HG03280 (cell line): ENCODE measurements around the gene TMEM59.
"Not testable (repeated sequence)": the region's sequence is repeated elsewhere in the genome, so short reads cannot be mapped to it uniquely, and the experiment has no call there.

Source experiments
- ATAC-seq: cut with Tn5 transposase; IDR thresholded peaks from one replicate; pipeline ENCODE4 v1.9.1; 2021; ENCODE audit warnings: mild to moderate bottlenecking, moderate library complexity; ENCODE audit not compliant: unreplicated experiment

Gene TMEM59

GRCh38 chr1:54053745-54054437 lies 887 bp upstream of the TMEM59 start:
- no peak for ATAC-seq

DNA sequence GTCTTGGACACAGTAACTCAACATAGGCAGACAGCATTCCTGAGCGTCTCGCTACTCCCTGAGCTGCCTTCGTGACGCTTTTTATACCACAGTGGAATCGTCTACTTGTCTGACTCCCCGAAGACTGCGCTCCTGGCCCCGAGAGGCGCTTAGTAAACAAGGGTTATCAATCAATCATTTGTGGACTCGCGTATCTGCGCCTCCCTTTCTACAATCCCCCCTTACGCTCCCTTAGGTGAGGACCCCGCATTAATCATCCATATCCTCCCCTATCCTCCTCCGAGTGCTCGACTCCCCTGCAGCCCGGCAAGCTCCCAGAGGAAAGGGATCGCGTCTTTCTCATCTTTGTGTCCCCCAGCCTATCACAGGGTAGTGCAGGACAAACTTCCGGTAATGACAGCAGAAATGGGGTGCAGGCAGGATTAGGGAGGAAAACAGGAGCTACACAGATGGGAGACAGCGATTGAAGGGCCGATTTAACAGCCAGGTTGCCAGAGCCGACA lies 522 bp downstream of the TMEM59 start:
- ATAC-seq, result peak; percentile 10

DNA sequence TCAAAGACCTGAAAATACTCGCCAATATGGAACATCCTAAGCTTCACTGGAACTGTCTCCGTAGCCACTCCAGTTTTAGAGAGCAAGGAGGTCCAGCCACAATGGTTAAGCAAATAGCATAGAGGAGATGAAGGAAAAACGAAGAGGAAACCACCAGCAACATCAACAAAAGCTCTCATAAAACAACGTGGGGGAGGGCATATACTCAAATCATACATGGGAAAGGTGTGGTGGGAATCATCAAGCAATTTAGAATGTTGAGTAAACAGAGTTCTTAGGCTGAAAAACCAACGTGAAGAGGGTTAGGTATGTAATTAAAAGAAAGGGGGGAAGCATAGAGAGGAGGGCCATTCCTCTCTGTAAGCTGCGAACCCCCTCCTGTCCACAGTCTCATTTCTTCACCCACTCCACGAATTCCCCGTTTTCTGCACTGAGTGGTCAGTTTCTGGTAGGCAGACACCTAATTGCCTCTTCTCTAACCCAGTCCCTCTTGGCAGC lies 1.0 kb downstream of the TMEM59 start:
- no peak for ATAC-seq

- ATAC-seq, result not testable (repeated sequence)
Observed at GRCh38 chr1:54050435-54050834, 2.6 kb downstream of the TMEM59 start.

DNA sequence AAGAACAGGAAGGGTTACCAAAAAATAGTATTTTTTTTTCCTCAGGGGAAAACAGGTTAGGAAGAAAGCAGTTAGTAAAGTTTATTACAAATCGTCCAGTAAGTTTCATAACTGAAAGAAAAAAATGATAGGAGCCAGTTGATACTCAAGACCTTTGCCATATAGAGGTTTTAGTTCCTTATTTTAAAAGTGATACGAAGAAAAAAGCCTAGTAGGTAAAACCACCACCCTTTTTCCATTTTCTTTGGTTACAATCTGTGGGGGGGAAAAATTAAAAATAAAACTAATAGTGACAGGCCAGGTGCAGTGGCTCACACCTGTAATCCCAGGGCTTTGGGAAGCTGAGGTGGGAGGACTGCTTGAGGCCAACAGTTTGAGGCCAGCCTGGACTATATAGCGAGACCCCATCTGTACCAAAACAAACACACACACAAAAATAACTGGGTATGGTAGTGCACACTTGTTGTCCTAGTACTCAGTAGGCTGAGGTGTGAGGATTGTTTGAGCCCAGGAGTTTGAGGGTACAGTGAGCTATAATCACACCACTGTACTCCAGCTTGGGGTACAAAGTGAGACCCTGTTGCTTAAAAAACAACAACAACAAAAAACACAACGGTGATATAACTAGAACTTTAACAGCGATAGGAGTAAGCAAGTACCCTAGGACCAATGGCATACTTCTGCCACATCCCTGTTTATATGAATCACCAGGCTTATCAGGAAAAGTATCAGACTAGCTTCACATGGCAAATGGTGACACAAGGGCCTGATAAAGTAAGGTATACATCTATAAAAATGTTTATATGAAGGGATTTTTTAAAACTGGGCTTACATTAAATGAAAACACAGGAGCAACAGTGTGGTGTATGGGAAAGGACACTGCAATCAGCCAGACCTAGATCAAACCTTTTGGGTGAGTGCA lies 5.4 kb downstream of the TMEM59 start:
- ATAC-seq, result no peak

GRCh38 chr1:54046671-54047383 lies 6.2 kb downstream of the TMEM59 start:
- no peak for ATAC-seq

DNA sequence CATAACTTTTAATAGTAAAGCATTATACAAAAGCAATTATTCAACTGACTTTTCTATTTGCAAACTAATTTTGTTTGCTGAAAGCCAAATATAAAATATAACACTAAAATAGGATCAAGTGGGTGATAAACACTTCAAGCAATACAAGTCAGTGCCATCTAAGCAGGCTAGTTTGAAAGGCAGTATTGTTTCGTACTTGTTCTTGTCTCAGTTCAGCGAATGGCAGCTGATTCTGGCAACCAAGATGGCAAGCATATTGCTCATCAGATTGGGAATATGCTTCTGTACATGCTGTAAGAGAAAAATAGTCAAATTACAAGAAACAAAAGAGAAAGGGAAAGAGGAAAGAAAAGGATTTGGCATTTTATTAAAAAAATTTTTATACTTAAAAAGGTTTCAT lies 7.5 kb downstream of the TMEM59 start:
- ATAC-seq, result no peak

GRCh38 chr1:54041806-54042205 lies 11.2 kb downstream of the TMEM59 start:
- ATAC-seq, result no peak

- no peak for ATAC-seq
Observed at GRCh38 chr1:54037476-54037875, 15.5 kb downstream of the TMEM59 start.

- ATAC-seq, result no peak
Observed at GRCh38 chr1:54028306-54029251, 24.4 kb downstream of the TMEM59 start.

GRCh38 chr1:54027848-54028247 lies 25.2 kb downstream of the TMEM59 start:
- no peak for ATAC-seq

DNA sequence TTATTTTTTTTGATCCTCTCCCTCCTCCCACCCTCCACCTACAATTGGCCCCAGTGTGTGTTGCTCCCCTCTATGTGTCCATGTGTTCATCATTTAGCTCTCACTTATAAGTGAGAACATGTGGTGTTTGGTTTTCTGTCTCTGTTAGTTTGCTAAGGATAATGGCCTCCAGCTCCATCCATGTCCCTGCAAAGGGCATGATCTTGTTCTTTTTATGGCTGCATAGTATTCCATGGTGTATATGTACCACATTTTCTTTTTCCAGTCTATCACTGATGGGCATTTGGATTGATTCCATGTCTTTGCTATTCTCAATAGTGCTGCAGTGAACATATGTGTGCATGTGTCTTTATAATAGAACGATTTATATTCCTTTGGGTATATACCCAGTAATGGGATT lies 28.2 kb downstream of the TMEM59 start:
- not testable (repeated sequence) for ATAC-seq

DNA sequence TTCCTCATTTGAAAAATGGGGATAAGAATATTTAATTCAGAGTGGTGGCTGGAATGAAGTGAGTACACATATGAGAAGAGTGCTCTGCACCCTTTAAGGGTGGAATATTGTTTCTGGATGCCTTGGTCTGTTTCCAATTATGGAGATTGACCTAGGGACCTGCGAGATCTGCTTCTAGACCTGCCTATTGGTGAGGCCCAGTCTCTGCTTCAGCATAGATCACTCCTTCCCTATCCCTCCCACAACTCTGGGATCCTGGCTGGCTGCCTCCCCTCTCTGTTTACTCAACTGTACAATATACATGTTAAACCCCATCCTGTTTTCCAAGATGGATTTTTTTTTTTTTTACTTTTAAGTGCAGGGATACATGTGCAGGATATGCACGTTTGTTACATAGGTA lies 28.6 kb downstream of the TMEM59 start:
- ATAC-seq, result no peak

- not testable (repeated sequence) for ATAC-seq
Observed at GRCh38 chr1:54019562-54020176, 33.3 kb downstream of the TMEM59 start.

GRCh38 chr1:54018635-54019034 lies 34.4 kb downstream of the TMEM59 start:
- ATAC-seq, result no peak

- no peak for ATAC-seq
Observed at GRCh38 chr1:54017979-54018378, 35.0 kb downstream of the TMEM59 start, which contains the start of gene LDLRAD1. LDLRAD1 (minus strand) TSS chr1:54018186; CDS start chr1:54018112, 74 bp downstream.

- ATAC-seq, result no peak
Observed at GRCh38 chr1:54016343-54017282, 36.4 kb downstream of the TMEM59 start.

DNA sequence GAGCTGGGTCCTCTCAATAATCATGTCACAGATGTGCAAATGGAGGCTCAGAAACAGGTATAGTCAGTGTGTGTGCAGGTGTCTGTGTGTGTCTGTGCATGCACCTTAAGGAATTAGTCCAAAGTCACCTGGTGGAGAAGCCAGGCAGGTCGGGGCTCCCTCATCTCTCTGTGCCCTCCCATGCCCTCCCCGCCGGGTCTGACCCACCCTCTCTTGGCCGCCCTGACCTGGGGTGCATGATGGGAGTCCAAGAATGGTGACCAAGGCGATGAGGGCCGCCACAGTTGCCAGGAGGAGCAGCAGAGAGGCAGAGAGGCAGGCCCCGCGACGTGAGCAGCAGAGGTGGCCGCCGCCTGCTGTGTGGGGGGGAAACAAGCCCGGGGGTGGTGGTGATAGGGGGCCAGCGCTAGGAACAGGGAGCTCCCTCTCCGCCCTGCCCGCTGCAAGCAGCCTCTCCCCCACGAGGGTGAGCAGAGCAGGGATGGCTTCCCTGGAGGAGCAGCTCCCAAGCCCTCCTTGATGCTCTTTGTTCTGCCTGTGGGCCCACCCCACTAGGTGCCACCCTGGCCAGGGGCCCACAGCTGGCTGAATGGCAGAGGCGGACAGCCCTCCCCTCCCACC lies 38.9 kb downstream of the TMEM59 start:
- ATAC-seq, result no peak
